ENCODE measurements around the gene MACROD2. TPM values are rescaled to one million over a fixed set of nuclear protein-coding genes. Genes with fewer than 3 reads are reported as not detected.

MACROD2 gene
- total and polyA plus RNA-seq, 2 of the 4 experiments (the other 2 are of a cell fraction): not detected

- Histone ChIP-seq H4K8ac (ENCODE audit: low read depth in 2 of 2, low read length in 2 of 2) (no peak overlapping the region), H3K4me1 (ENCODE audit: control insufficient read depth, insufficient read depth, low read length) (no peaks in the 10 kb centered on the region), H3K4ac (ENCODE audit: low read depth, low read length) (no peak overlapping the region), H3K27me3 (ENCODE audit: control insufficient read depth, insufficient read depth, low read length) (no peaks in the 10 kb centered on the region), H2BK20ac (ENCODE audit: low read depth, low read length) (no peak overlapping the region), H2AK5ac (ENCODE audit: low read depth, low read length) (no peak overlapping the region), H3K4me2 (ENCODE audit: low read depth, low read length) (no peak overlapping the region), H4K91ac (ENCODE audit: insufficient read depth, low read depth, low read length) (no peak overlapping the region), H2AK9ac (replicated peaks; ENCODE audit: low read depth, low read length, poor library complexity) (no peak overlapping the region), H3K9me1 (ENCODE audit: insufficient read depth, low read length) (no peaks in the 10 kb centered on the region), H3K14ac (replicated peaks; ENCODE audit: low read depth, low read length) (no peak overlapping the region), H4K20me1 (ENCODE audit: insufficient read depth, low read length) (no peaks in the 10 kb centered on the region), H2BK120ac (ENCODE audit: low read depth, low read length) (no peak overlapping the region), H2BK5ac (ENCODE audit: low read depth, low read length, poor library complexity, severe bottlenecking) (no peak overlapping the region), H3K9me3 (ENCODE audit: control insufficient read depth, insufficient read depth, low read length) (peaks cover 3% of the 10 kb centered on the region; the same call in 1 of the 2 replicates), H3K56ac (ENCODE audit: extremely low read depth, insufficient read depth, low read length) (no peak overlapping the region), H3K27ac (ENCODE audit: insufficient read depth, low read length) (no peak overlapping the region), H3K4me3 (ENCODE audit: insufficient read depth, low read depth, low read length) (no peak overlapping the region), H2BK15ac (ENCODE audit: low read depth, low read length) (no peak overlapping the region), H4K5ac (ENCODE audit: low read depth, low read length) (no peak overlapping the region), H3K23ac (ENCODE audit: low read depth, low read length) (no peak overlapping the region), H3K18ac (ENCODE audit: low read depth, low read length) (no peak overlapping the region), H2AFZ (replicated peaks; ENCODE audit: low read length, poor library complexity) (no peak overlapping the region), H3K79me1 (ENCODE audit: low read depth in 1 of 2, low read length in 2 of 2) (no peaks in the 10 kb centered on the region), H3K9ac (ENCODE audit: low read depth, low read length) (no peak overlapping the region), H3K36me3 (ENCODE audit: control insufficient read depth, insufficient read depth, low read length) (no peaks in the 10 kb centered on the region)
- no TSS peak for BruUV-seq (replicated peaks)
- CTCF ChIA-PET: no interaction called here
- intact Hi-C loops (cut with micrococcal nuclease): no loop called here
- TF ChIP-seq ELK1 (IDR thresholded peaks at IDR 0.05; ENCODE audit: borderline replicate concordance, low read depth, low read length): no peak
- TF ChIP-seq MAZ (IDR thresholded peaks at IDR 0.05; ENCODE audit: borderline replicate concordance, low read depth, low read length): no peak
- no peak for TF ChIP-seq MAFK (IDR thresholded peaks at IDR 0.05; ENCODE audit: low read depth, low read length)
- no peak for TF ChIP-seq RCOR1 (IDR thresholded peaks at IDR 0.05; ENCODE audit: insufficient replicate concordance, low read length)
- no peak for TF ChIP-seq NFE2L2 (IDR thresholded peaks at IDR 0.05; ENCODE audit: low read depth, low read length)
- no peak for TF ChIP-seq FOS (IDR thresholded peaks at IDR 0.05; ENCODE audit: low read depth, low read length)
- TF ChIP-seq USF2 (IDR thresholded peaks at IDR 0.05; ENCODE audit: low read depth, low read length): no peak
- no peak for TF ChIP-seq BHLHE40 (IDR thresholded peaks at IDR 0.05; ENCODE audit: low read depth, low read length)
- TF ChIP-seq SMC3 (IDR thresholded peaks at IDR 0.05; ENCODE audit: low read depth, low read length): no peak
- TF ChIP-seq CHD1 (IDR thresholded peaks at IDR 0.05; ENCODE audit: low read depth, low read length): no peak
- TF ChIP-seq MXI1 (IDR thresholded peaks at IDR 0.05; ENCODE audit: borderline replicate concordance, low read depth, low read length): no peak
- no peak for TF ChIP-seq RFX5 (IDR thresholded peaks at IDR 0.05; ENCODE audit: low read depth, low read length)
- DNase-seq: no peak
- POLR2A ChIA-PET (ENCODE audit: unreplicated experiment): no interaction called here
- no CpG with 5 or more reads among the region's 1 CpG for WGBS, 2 experiments (ENCODE audit: extremely low coverage in 2 of 2, insufficient read length in 1 of 2)
- dilution Hi-C loops (cut with HindIII; ENCODE audit: low sequenced_read_pairs, unreplicated experiment): no loop called here
- in situ Hi-C loops (cut with MboI; ENCODE audit: low sequenced_read_pairs): no loop called here
- no peak for ATAC-seq (ENCODE audit: low read depth)
These were observed 955.3 kb downstream of the MACROD2 start for GRCh38 chr20:14950633-14951032.

All from IMR-90 (cell line).